ENCODE measurements around the gene SMCO2.

- TF ChIP-seq POLR2AphosphoS5 (IDR thresholded peaks at IDR 0.05; ENCODE audit: borderline replicate concordance, low read depth, low read length), result no peak
- TF ChIP-seq FOXP2 (optimal IDR thresholded peaks at IDR 0.05; ENCODE audit: control extremely low read depth, extremely low read length, insufficient read depth), result no peak
- no peak for TF ChIP-seq EZH2 (IDR thresholded peaks at IDR 0.05)
These were observed 62.3 kb downstream of the SMCO2 start for GRCh38 chr12:27508736-27509431.

Data from SK-N-MC (cell line).